Activated naive CD4-positive, alpha-beta T cell treated with anti-CD3 and anti-CD28 coated beads, Interleukin-2, amount 10 ng/mL, durations not matched to agents 7 days and 5 days (primary cell): ENCODE results near the gene S100A10.
A peak's percentile ranks its signal among the peaks of the same experiment; 100 is the strongest.

Experiments
- CTCF ChIA-PET: fragments of 350-600 bp; sonication (Branson Sonifier 250); formaldehyde crosslinking; loops from one replicate; lab custom pipeline; 2021; ENCODE audit warnings: antibody characterized with exemption; lab: Charles Lee
- DNase-seq: peaks from one replicate; pipeline ENCODE4 v3.0.0-alpha.2; 2020
- H3K27ac Mint-ChIP-seq: one replicate; pipeline ENCODE4 v1.8.0; 2021; ENCODE audit warnings: mild to moderate bottlenecking, moderate library complexity, mixed read lengths
- H3K27me3 Mint-ChIP-seq: one replicate; pipeline ENCODE4 v1.8.0; 2021; ENCODE audit warnings: mild to moderate bottlenecking, mixed read lengths
- H3K36me3 Mint-ChIP-seq: one replicate; pipeline ENCODE4 v1.8.0; 2021; ENCODE audit warnings: mixed read lengths
- H3K4me1 Mint-ChIP-seq: one replicate; pipeline ENCODE4 v1.8.0; 2021; ENCODE audit warnings: mixed read lengths
- H3K4me3 Mint-ChIP-seq: one replicate; pipeline ENCODE4 v1.8.0; 2021; ENCODE audit warnings: mild to moderate bottlenecking, moderate library complexity, mixed read lengths
- H3K9me3 Mint-ChIP-seq: one replicate; pipeline ENCODE4 v1.8.0; 2021; ENCODE audit warnings: mixed read lengths

Gene S100A10

DNA sequence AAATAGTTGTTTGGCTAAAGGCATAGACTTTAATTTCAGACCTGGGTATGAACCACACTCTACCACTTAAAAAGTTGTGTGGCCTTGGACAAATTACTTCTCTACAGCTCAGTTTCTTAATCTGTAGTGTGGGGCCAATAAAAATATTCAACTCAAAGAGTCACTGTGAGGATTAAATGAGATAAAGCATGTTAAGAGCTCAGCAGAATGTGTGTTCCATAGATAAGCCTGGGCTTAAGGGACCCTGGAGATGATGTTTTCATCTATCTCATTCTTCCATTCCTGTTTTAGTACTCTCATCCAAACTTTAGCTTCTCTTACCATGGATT is 17.7 kb downstream of the S100A10 start:
- Mint-ChIP-seq H3K4me1 (peaks cover 21% of the 10 kb centered on the region), H3K27ac (no peak overlapping the region), H3K27me3 (peaks cover 4% of the 10 kb centered on the region), H3K4me3 (no peak overlapping the region), H3K36me3 (peaks cover 11% of the 10 kb centered on the region), H3K9me3 (no peaks in the 10 kb centered on the region)
- no peak for DNase-seq
- CTCF ChIA-PET = interaction anchor here (1.0 to 5.6 kb wide), 5 partner anchors 8 to 37 kb away, joined by 3 to 27 read pairs (median 4); no protein-coding TSS in a partner anchor

DNA sequence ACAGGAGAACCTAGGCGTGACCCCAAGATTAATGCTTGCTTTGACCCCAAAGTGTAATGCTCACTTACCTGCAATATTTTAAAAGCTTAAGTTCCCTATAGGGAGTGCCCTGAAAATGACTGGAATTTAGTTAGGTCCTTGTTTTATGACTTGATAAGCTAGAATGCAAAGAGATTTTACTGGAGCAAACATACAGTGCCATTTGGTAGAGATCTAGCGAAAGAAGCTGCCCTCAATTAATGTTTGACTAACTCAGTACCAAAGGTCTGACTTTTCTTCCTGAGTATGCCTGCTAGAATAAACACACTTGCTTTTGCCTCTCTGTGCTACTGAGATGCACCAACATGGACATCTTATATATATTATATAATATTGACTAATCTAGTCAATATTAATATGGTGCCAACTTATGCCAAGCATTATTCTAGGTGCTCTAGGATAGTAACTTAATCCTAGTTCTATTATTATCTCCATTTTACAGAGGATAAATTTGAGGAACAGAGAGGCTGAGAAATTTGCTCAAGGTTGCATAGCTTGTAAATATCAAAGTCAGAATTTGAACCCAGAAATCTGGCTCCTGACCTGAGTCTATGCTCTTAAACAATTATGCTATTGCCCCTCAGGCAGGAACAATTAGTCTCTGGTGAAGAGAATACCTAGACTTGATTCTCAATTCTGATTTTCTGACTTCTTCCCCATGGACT is 18.2 kb downstream of the S100A10 start:
- no peak overlapping the region for H3K27ac Mint-ChIP-seq
- no peak for DNase-seq
- H3K4me3 Mint-ChIP-seq = no peak overlapping the region
- H3K4me1 Mint-ChIP-seq = peaks cover 21% of the 10 kb centered on the region
- CTCF ChIA-PET = interaction anchor here (1.0 to 5.6 kb wide), 3 partner anchors 8 to 36 kb away, joined by 3 to 27 read pairs (median 5); no protein-coding TSS in a partner anchor
- peaks cover 6% of the 10 kb centered on the region for H3K36me3 Mint-ChIP-seq
- peaks cover 4% of the 10 kb centered on the region for H3K27me3 Mint-ChIP-seq
- no peaks in the 10 kb centered on the region for H3K9me3 Mint-ChIP-seq

DNA sequence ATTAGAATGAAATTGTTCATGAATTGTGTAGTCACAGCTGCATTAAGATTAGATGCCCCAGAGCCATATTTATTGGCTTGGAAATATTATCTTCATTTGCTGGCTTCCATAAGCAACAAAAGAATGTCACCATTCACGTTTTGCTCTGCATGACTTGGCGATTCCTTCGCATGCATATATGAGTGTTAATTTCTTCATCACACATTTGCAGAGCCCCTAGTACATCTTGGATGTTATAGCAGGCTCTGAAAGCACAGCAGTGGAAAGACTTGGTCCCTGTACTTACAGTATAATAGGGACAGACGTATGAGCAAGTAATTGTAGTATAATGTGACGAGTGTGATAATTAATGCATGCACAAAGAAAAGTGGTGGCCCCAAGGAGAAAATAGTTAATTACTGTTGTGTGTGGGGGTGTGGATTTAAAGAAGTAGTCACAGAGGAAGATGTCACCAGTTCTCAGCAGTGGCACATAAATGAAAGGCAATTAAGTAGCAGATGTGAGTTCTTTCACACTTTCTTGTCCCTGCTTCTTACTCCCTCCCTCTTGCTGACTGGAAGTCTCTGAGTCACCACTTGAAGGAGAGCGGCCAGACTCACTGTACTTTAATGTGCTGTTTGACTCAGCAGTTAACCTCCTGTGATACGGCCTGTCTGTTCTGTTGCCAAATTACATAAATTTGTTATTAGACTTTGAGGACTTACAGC is 21.0 kb downstream of the S100A10 start:
- Mint-ChIP-seq H3K4me3 (no peak overlapping the region), H3K4me1 (peaks cover 27% of the 10 kb centered on the region), H3K27me3 (peaks cover 4% of the 10 kb centered on the region), H3K27ac (no peak overlapping the region), H3K36me3 (no peaks in the 10 kb centered on the region), H3K9me3 (no peaks in the 10 kb centered on the region)
- DNase-seq = peak; percentile 34
- CTCF ChIA-PET = interaction anchor here (0.8 to 1.8 kb wide), 8 partner anchors 11 to 42 kb away, joined by 3 to 10 read pairs (median 4); no protein-coding TSS in a partner anchor

DNA sequence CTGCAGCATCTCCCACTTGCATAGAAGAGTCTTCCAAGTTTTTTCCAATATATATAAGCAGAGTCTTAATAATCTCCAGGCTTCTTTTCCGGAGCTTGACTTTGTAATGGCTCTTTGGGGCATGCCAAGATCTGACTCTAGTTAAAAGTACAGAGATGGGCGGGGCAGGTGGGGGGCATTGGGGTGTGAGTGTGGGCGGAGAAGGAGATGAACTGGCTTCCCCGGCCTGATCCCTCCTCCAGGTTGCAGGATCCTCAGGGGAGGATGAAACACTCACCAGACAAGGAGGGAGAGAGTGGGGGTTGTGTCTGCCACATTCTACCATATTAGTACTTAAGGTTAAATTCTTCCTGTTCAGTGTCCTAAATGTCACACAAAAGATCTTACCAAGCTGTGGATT is 23.0 kb downstream of the S100A10 start:
- Mint-ChIP-seq H3K27me3 (peaks cover 9% of the 10 kb centered on the region), H3K9me3 (no peaks in the 10 kb centered on the region), H3K27ac (no peak overlapping the region), H3K4me1 (peaks cover 28% of the 10 kb centered on the region), H3K36me3 (no peaks in the 10 kb centered on the region), H3K4me3 (no peak overlapping the region)
- no peak for DNase-seq
- CTCF ChIA-PET = interaction anchor here (1.1 to 8.0 kb wide), 4 partner anchors 15 to 63 kb away, joined by 3 to 208 read pairs (median 75); partner anchors contain the start of gene S100A10

DNA sequence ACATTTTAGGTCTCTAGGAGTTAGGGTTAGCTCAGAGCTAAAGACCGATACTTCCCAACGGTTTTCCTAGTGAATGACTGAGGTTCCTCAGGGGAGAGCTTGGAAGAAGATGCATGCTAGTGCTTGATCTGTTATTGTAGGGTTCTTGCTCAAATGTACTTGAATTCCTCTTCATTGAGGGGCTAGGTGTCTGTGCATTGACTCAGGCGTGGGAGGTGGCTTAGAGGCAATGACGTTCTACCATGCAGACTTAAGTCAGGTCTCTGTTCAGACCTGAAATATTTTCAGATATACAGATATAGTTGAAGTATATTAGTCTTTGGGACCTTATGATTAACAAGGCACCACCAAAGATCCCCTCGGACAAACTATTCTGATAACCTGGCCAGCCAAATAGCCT is 23.5 kb downstream of the S100A10 start:
- no peaks in the 10 kb centered on the region for H3K9me3 Mint-ChIP-seq
- H3K27ac Mint-ChIP-seq = no peak overlapping the region
- no peak overlapping the region for H3K4me3 Mint-ChIP-seq
- no peaks in the 10 kb centered on the region for H3K36me3 Mint-ChIP-seq
- no peak for DNase-seq
- CTCF ChIA-PET = interaction anchor here (1.3 to 8.0 kb wide), 5 partner anchors 9 to 45 kb away, joined by 3 to 208 read pairs (median 46); partner anchors contain the start of gene S100A10
- peaks cover 28% of the 10 kb centered on the region for H3K4me1 Mint-ChIP-seq
- peaks cover 9% of the 10 kb centered on the region for H3K27me3 Mint-ChIP-seq

DNA sequence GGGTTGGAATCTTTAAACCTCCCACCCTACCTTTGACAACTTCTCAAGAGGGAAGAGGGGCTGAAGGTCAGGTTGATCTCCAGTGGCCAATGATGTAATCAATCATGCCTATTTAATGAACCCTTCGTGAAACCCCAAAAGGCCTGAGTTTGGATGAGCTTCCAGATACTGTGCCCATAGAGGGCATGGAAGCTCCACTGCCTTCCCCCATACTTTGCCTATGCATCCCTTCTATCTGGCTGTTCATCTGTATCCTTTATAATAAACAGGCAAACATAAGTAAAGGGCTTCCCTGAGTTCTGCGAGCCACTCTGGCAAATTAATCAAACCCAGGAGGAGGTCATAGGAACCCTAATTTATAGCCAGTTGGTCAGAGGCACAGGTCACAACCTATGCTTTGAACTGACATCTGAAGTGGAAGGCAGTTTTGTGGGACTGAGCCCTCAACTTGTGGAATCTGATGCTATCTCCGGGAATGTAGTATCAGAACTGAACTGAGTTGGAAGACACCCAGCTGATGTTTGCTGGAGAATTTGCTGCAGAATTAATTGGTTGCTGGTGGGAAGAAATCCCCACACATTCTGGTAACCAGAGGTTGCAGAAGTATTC is 24.8 kb downstream of the S100A10 start:
- Mint-ChIP-seq H3K9me3 (no peaks in the 10 kb centered on the region), H3K4me3 (no peak overlapping the region), H3K36me3 (no peaks in the 10 kb centered on the region), H3K27me3 (peaks cover 13% of the 10 kb centered on the region), H3K4me1 (peaks cover 28% of the 10 kb centered on the region), H3K27ac (no peak overlapping the region)
- no peak for DNase-seq
- CTCF ChIA-PET = interaction anchor here (0.9 to 8.0 kb wide), 19 partner anchors 8 to 81 kb away, joined by 3 to 208 read pairs (median 7); partner anchors contain the start of gene S100A10

DNA sequence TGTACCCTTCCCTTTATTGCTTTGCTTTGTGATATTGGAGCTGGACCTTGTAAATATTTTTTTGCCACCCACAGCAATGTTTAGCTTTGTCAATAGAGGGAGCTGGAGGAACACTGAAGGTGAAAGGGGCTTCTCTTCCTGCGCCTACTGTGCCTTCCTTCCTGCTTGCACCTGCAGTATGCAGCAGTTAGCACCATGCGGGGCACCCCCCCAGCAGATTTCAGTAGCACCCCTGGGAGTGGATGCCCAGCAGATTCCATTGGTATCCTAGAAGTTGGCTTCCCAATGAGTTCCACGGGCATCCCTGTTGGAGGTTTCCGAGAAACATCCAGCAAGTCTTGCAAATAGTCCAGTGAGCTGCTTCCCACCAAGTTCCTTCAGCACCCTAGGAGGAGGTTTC is 25.6 kb downstream of the S100A10 start:
- no peaks in the 10 kb centered on the region for H3K36me3 Mint-ChIP-seq
- peak; percentile 66 for DNase-seq
- CTCF ChIA-PET = interaction anchor here (0.6 to 8.0 kb wide), 31 partner anchors 9 to 219 kb away, joined by 3 to 208 read pairs (median 5); partner anchors contain the start of gene S100A10
- H3K4me3 Mint-ChIP-seq = no peak overlapping the region
- peaks cover 25% of the 10 kb centered on the region for H3K4me1 Mint-ChIP-seq
- H3K27me3 Mint-ChIP-seq = peaks cover 13% of the 10 kb centered on the region
- no peak overlapping the region for H3K27ac Mint-ChIP-seq
- H3K9me3 Mint-ChIP-seq = no peaks in the 10 kb centered on the region

DNA sequence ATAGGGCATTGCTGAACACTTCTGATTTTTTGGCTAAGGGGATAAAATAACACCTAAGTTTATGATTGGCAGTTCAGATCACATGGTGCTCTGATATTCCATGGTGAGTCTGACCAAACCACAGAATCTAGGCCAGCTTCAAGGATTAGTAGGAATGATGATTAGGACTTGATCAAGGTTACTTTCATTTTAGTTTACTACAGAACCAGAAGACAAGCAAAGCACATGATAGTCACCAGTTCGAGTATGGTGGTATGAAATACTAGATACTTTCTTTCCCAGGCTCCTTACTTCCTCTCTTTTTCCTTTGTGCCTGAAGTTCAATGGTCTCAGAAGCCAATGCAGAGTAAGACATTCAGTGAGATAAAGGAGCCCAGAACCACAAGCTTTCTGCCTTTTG is 26.6 kb downstream of the S100A10 start:
- H3K4me1 Mint-ChIP-seq = peaks cover 19% of the 10 kb centered on the region
- no peaks in the 10 kb centered on the region for H3K36me3 Mint-ChIP-seq
- H3K9me3 Mint-ChIP-seq = no peaks in the 10 kb centered on the region
- DNase-seq = no peak
- peaks cover 17% of the 10 kb centered on the region for H3K27me3 Mint-ChIP-seq
- H3K27ac Mint-ChIP-seq = no peak overlapping the region
- CTCF ChIA-PET = interaction anchor here (0.8 to 8.0 kb wide), 17 partner anchors 14 to 493 kb away, joined by 3 to 208 read pairs (median 9); partner anchors contain the start of gene S100A10
- H3K4me3 Mint-ChIP-seq = no peak overlapping the region

DNA sequence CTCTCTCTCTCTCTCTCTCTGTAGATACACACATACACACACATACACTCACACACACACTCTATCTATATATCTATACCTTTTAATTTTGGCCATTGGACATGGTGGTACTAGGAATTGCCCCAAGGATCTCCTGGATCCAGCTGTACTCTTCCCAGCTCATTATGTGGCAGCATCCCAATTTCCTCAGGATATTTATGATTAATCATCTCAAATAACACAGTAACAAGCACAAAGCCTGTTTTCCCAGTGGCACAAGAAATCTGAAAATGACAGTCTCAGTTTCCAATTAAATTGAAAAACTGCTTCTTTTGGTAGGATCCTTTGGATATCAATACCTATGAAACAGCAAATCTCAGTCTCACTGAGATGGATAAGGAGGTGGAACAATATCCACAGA is 27.6 kb downstream of the S100A10 start:
- peaks cover 19% of the 10 kb centered on the region for H3K4me1 Mint-ChIP-seq
- CTCF ChIA-PET = interaction anchor here (1.4 to 8.0 kb wide), 3 partner anchors 27 to 35 kb away, joined by 4 to 208 read pairs (median 104); partner anchors contain the start of gene S100A10
- no peak overlapping the region for H3K27ac Mint-ChIP-seq
- DNase-seq = no peak
- no peaks in the 10 kb centered on the region for H3K36me3 Mint-ChIP-seq
- no peak overlapping the region for H3K4me3 Mint-ChIP-seq
- H3K27me3 Mint-ChIP-seq = peaks cover 19% of the 10 kb centered on the region
- H3K9me3 Mint-ChIP-seq = no peaks in the 10 kb centered on the region

DNA sequence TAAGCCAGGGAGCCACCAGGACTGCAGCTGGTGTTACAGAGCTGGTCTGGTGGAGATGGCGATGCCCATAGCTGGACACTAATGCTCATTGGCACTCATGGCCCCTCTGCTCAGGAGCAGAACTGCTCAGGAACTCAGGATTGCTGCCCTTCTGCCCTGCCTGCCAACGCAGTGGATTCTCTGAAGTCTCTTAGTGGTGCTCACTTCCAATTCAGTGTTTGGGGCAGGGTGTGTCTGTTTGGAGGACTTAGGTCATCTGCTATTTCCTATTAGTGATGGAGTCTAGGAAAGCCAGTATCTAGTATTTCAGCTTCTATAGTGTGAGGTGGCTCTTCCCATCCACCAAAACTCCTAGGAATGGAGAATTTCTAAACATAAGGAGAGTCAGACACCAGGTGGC is 29.1 kb downstream of the S100A10 start:
- DNase-seq = no peak
- no peak overlapping the region for H3K4me3 Mint-ChIP-seq
- H3K36me3 Mint-ChIP-seq = no peaks in the 10 kb centered on the region
- H3K27ac Mint-ChIP-seq = no peak overlapping the region
- peaks cover 22% of the 10 kb centered on the region for H3K4me1 Mint-ChIP-seq
- no peaks in the 10 kb centered on the region for H3K9me3 Mint-ChIP-seq
- CTCF ChIA-PET = interaction anchor here (1.1 to 8.0 kb wide), 3 partner anchors 12 to 51 kb away, joined by 3 to 208 read pairs (median 5); no protein-coding TSS in a partner anchor
- H3K27me3 Mint-ChIP-seq = peaks cover 19% of the 10 kb centered on the region

DNA sequence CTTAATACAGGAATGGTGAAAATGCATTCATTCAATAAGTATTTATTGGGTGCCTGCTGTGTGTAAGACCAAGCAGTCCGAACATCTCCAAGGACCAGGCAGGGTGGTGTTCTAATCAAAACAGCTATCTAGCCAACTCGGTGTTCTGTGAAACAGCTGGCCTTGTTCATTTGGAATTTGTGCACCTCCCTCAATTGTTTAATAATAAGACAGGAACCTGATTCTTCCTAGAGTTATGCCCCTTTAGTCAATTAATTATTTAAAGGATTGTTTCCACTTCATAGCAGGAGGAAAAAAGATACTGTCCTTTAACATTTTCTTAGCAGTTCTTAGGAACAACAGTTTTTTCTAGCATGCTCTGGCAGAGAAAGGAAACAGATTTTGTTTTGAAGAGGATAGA is 30.4 kb downstream of the S100A10 start:
- Mint-ChIP-seq H3K36me3 (no peaks in the 10 kb centered on the region), H3K4me1 (peaks cover 11% of the 10 kb centered on the region), H3K4me3 (no peak overlapping the region), H3K27ac (no peak overlapping the region), H3K9me3 (no peaks in the 10 kb centered on the region), H3K27me3 (peaks cover 19% of the 10 kb centered on the region)
- CTCF ChIA-PET = interaction anchor here (1.8 kb wide), 1 partner anchor 52 kb away, joined by 5 read pairs; no protein-coding TSS in a partner anchor
- no peak for DNase-seq

DNA sequence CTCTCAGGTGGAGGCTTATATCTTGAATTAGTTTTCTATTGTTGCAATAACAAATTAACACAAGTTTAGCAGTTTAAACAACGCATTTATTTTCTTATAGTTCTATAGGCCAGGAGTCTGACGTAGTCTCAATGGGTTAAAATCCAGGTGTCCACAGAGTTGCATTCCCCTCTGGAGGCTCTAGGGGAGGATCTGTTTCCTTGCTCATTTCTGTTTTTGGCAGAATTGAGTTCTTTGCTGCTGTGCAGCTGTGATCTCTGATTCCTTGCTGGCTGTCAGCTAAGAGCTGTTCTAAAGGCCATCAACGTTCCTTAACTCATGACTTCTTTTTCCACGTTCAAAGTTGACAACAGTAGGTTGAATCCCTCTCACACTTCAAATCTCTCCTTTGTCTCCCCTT is 31.8 kb downstream of the S100A10 start:
- no peak overlapping the region for H3K4me3 Mint-ChIP-seq
- DNase-seq = no peak
- H3K36me3 Mint-ChIP-seq = no peaks in the 10 kb centered on the region
- H3K27ac Mint-ChIP-seq = no peak overlapping the region
- CTCF ChIA-PET = no interaction called here
- H3K9me3 Mint-ChIP-seq = no peaks in the 10 kb centered on the region
- peaks cover 5% of the 10 kb centered on the region for H3K4me1 Mint-ChIP-seq
- peaks cover 19% of the 10 kb centered on the region for H3K27me3 Mint-ChIP-seq

DNA sequence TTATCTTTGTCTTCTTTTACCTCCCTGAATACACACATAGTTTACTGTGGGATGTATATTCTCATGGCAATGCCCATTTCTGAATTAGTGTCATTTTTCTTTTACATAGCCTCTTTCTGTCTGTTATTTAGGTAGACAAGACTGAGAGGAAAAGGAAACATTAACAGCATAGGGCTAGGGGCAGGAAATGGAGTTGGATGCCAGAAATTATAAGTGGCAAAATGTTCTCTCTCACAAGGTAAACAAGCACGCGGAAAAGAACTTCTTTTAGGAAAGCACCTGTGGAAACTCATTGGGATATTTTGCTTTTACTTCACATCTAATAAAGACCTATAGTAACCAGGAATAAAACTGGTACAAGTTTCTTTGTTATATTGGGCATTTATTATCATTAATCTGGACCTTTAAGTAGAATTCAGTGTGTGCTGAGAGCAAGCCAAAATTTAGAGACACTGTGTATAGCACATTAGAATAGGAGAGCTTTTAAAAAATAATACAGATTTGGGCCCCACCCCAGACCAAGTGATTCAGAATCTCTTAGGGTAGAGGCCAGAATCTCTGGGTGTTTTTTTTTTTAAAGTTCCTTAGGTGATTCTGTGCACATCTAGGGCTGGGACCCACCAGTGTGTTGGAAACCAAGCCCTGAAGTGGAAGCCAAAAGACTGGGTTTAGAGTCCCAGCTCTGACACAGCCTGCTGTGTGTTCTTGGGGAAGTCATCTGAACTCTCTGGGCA is 32.7 kb downstream of the S100A10 start:
- DNase-seq = no peak
- no peak overlapping the region for H3K4me3 Mint-ChIP-seq
- H3K27ac Mint-ChIP-seq = no peak overlapping the region
- CTCF ChIA-PET = no interaction called here
- H3K4me1 Mint-ChIP-seq = peaks cover 5% of the 10 kb centered on the region
- H3K36me3 Mint-ChIP-seq = no peaks in the 10 kb centered on the region
- H3K27me3 Mint-ChIP-seq = peaks cover 15% of the 10 kb centered on the region
- H3K9me3 Mint-ChIP-seq = no peaks in the 10 kb centered on the region
